Measurements from ENCODE around the gene CAMK2D. TPM values are rescaled to one million over a fixed set of nuclear protein-coding genes. Genes with fewer than 3 reads are reported as not detected.

CAMK2D gene
- polyA plus RNA-seq, 3 donors: 82.3 to 90.8 (median 86.6) TPM

DNA sequence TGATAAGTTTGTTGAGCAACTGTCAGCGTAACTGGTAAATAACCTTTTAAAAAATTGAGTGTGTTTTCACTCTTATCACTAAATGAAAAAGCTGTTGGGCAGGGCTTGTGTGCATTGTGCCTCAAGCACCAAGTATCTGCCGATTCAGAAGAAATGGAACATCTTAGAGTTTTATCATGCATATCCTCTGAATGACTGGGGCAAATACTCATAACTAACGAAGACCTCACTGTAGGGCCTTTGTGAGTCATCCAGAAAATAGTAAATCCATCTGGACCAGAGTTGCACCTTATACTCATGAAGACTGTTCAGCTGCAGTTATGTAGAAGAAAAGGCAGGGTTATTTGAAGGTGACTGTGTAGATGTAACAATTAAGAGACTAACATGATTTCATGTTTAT, 222.1 kb downstream of the CAMK2D start:
- no peak for DNase-seq (ENCODE audit: low read depth in 3 of 3, low spot score in 2 of 3)

GRCh38 chr4:113537628-113538027, 223.9 kb downstream of the CAMK2D start:
- DNase-seq (ENCODE audit: low read depth in 3 of 3, low spot score in 2 of 3): no peak

- DNase-seq (ENCODE audit: low read depth in 3 of 3, low spot score in 2 of 3): no peak
Measured at GRCh38 chr4:113537203-113537602, 224.3 kb downstream of the CAMK2D start.

GRCh38 chr4:113534711-113535110, 226.8 kb downstream of the CAMK2D start:
- DNase-seq (ENCODE audit: low read depth in 3 of 3, low spot score in 2 of 3): no peak

DNA sequence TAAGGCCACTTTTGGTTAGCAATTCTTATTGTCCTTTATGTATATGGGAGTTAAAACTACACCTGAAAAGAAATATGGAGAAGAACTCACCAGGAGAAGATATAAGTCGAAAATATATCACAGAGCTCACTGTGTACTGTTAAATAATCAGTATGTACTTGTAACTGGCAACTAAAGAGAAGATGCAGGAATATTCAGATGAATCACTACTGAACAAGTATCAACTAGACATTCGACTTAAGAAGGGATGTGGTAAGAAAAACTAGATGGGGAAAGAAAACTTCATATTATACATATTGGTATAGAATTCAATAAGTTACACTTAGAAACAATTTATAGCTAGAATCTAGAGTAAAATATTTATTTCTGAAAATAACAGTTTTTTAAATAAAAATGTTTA, 230.0 kb downstream of the CAMK2D start:
- no peak for DNase-seq (ENCODE audit: low read depth in 3 of 3, low spot score in 2 of 3)

GRCh38 chr4:113528395-113528794, 233.1 kb downstream of the CAMK2D start:
- DNase-seq (ENCODE audit: low read depth in 3 of 3, low spot score in 2 of 3): no peak

DNA sequence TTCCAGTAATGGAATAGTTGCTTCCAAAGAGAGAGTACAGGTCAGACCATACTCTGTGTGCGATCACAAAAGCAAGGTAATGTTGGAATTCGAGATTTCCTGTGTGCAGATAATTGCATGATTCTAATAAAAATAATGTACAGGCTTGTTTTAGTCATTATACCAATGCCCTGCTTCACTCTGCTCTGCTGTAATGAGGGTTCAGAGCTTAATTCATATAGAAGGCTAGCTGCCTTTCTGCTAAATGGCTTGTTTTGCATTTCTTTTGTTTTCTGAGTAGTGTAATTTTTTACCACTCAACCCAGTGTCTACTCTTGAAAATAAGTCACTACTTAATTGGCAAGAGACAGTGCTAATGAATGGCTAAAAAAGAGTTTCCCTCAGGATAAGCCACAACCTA, 236.0 kb downstream of the CAMK2D start:
- no peak for DNase-seq (ENCODE audit: low read depth in 3 of 3, low spot score in 2 of 3)

- DNase-seq (ENCODE audit: low read depth in 3 of 3, low spot score in 2 of 3): no peak
Measured at GRCh38 chr4:113524505-113525186, 236.9 kb downstream of the CAMK2D start.

DNA sequence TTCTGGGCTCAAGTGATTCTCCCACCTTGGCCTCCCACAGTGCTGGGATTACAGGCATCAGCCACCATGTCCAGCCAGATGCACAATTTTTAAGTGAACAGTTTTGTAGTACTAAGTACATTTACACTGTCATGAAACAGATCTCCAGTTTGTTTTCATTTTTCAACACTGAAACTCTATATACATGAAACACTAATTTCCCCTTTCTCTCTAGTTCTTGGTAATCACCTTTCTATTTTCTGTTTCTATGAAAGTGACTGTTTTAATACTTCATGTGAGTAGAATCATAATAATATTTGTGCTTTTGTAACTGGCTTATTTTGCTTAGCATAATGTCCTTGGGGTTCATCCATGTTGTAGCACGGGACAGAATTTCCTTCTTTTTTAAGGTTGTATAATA, 237.4 kb downstream of the CAMK2D start:
- no peak for DNase-seq (ENCODE audit: low read depth in 3 of 3, low spot score in 2 of 3)

- DNase-seq (ENCODE audit: low read depth in 3 of 3, low spot score in 2 of 3): no peak
Measured at GRCh38 chr4:113522433-113522832, 239.1 kb downstream of the CAMK2D start.

GRCh38 chr4:113513382-113513781, 248.2 kb downstream of the CAMK2D start:
- DNase-seq (ENCODE audit: low read depth in 3 of 3, low spot score in 2 of 3): no peak

GRCh38 chr4:113512880-113513279, 248.7 kb downstream of the CAMK2D start:
- DNase-seq (ENCODE audit: low read depth in 3 of 3, low spot score in 2 of 3): no peak

- DNase-seq (ENCODE audit: low read depth in 3 of 3, low spot score in 2 of 3): no peak
Measured at GRCh38 chr4:113511944-113512343, 249.6 kb downstream of the CAMK2D start.

DNA sequence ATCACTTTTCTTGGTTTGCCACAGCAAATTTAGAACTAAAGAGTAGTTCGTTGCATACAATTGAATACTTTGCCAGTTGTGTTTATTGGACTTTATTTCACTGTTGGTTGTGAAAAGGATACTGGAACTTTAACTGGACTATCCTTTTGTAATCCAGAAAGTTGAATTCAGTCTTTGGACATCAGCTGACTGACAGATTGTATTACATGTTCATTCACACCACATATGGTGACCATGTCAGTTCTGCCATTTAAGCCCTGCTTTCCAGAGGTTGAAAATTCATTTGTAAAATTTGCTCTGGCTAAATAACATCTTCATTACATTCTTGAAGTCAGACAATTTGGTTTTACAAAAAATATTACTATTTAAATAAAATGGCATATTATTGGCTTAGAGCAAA, 251.7 kb downstream of the CAMK2D start:
- DNase-seq (ENCODE audit: low read depth in 3 of 3, low spot score in 2 of 3): no peak

DNA sequence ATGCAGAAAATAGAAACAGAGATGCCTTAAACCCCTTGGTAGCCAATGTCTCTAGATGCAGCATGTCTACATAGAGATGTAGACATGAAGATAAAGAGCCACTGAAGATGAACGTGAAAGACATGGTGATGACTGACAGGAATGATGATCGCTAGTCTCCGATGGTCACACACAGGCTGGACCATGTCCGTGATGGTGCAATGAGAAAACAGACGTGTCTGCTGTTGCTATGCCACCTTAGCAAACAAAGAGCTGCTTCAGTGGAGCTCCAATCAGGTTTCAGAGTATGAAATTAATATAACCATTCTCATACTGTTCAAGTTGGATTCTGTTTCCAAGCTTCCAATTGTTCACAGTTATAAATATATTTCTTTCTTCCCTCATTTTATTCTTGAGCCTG, 256.5 kb downstream of the CAMK2D start:
- DNase-seq (ENCODE audit: low read depth in 3 of 3, low spot score in 2 of 3): no peak

GRCh38 chr4:113504422-113504821, 257.1 kb downstream of the CAMK2D start:
- no peak for DNase-seq (ENCODE audit: low read depth in 3 of 3, low spot score in 2 of 3)

- no peak for DNase-seq (ENCODE audit: low read depth in 3 of 3, low spot score in 2 of 3)
Measured at GRCh38 chr4:113503691-113504090, 257.8 kb downstream of the CAMK2D start.

- DNase-seq (ENCODE audit: low read depth in 3 of 3, low spot score in 2 of 3): no peak
Measured at GRCh38 chr4:113502906-113503305, 258.6 kb downstream of the CAMK2D start.

DNA sequence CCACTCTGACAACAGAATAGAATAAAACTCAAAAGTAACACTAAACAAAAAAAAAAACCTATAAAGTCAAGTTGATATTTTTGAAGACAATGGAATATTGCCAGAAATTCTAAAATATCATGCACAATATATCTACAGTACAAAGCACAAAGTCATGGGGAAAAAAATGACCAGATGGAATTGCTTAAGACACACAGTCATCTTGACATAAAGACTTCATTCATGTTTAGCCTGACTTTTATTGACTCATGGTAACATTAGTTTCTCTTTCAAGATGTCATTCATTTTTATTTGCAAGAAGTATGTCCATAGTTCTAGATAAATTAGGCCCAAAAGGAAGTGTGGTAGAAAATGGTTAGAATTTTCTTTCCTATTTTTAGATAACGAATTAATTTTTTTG, 259.1 kb downstream of the CAMK2D start:
- DNase-seq (ENCODE audit: low read depth in 3 of 3, low spot score in 2 of 3): no peak

DNA sequence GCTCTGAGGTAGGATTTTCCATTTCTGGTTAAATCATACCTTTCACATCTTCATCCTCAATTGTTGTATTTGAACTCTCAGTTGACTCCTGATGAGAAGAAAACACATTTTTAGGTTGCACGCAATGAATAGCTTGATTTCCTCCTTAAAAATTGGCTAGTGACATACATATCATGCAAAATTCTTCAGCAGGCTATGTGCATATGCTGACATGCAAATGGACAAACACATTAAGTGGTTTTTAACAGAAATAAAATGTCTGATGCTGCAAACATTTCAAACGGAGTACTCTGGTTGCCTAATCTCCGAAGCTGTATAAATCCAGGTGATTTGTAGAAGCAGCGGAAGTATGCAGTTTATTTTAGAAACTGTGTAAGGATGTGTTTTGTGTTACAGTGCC, 261.1 kb downstream of the CAMK2D start:
- no peak for DNase-seq (ENCODE audit: low read depth in 3 of 3, low spot score in 2 of 3)

GRCh38 chr4:113499696-113500095, 261.8 kb downstream of the CAMK2D start:
- no peak for DNase-seq (ENCODE audit: low read depth in 3 of 3, low spot score in 2 of 3)

DNA sequence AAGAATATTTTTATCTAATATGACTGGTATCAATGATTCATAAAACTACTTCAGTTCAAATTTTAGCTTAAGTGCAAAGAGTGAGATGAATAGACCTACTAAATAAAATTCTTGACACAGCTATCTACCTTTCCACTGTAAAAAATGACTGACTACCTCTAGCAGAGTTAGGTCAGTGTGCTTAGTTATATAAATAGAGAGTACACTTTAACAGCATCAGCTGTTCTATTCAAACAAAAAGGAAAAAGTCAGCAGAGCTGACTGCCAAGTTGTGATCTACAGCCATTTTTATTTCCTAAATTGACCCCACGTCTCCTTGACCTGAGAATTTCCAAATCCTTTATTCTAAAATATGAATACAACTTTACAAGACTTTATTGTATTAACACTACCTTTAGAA, 262.4 kb downstream of the CAMK2D start:
- no peak for DNase-seq (ENCODE audit: low read depth in 3 of 3, low spot score in 2 of 3)
